GM23248 (cell line): ENCODE measurements around the gene ADAMTS7. TPM values are rescaled to one million over a fixed set of nuclear protein-coding genes. Genes with fewer than 3 reads are reported as not detected.
"Not testable (repeated sequence)": the region's sequence is repeated elsewhere in the genome, so short reads cannot be mapped to it uniquely, and the experiment has no call there.

Source experiments
- DNase-seq: peaks from one replicate; pipeline ENCODE4 v3.0.0-alpha.2; 2015
- H2AFZ ChIP-seq: fragments of 200-600 bp; sonication (generic); 2 replicates; pipeline ENCODE4 v1.6.1; 2016; ENCODE audit warnings: antibody characterized with exemption
- H3F3A ChIP-seq: fragments of 200-600 bp; sonication (generic); 2 replicates; pipeline ENCODE4 v1.6.1; 2016; ENCODE audit warnings: mild to moderate bottlenecking, antibody characterized with exemption, mixed run types; ENCODE audit not compliant: insufficient read depth
- H3K27ac ChIP-seq: fragments of 200-600 bp; sonication (generic); 2 replicates; pipeline ENCODE4 v1.5.1; 2016; ENCODE audit warnings: mild to moderate bottlenecking
- H3K27me3 ChIP-seq: fragments of 200-600 bp; sonication (generic); replicated peaks from 2 replicates; pipeline ENCODE4 v1.6.1; 2016; ENCODE audit warnings: mild to moderate bottlenecking; ENCODE audit not compliant: insufficient read depth
- H3K36me3 ChIP-seq: fragments of 200-600 bp; sonication (generic); 2 replicates; pipeline ENCODE4 v1.6.1; 2016; ENCODE audit warnings: low read depth, mild to moderate bottlenecking
- H3K4me1 ChIP-seq: fragments of 200-600 bp; sonication (generic); 2 replicates; pipeline ENCODE4 v1.6.1; 2016; ENCODE audit warnings: mild to moderate bottlenecking; ENCODE audit not compliant: insufficient read depth
- H3K4me2 ChIP-seq: fragments of 200-600 bp; sonication (generic); one replicate; pipeline ENCODE4 v1.6.1; 2016; ENCODE audit warnings: mild to moderate bottlenecking; ENCODE audit not compliant: unreplicated experiment
- H3K4me3 ChIP-seq: fragments of 200-600 bp; sonication (generic); 2 replicates; pipeline ENCODE4 v1.5.1; 2016; ENCODE audit warnings: mild to moderate bottlenecking
- H3K79me2 ChIP-seq: fragments of 200-600 bp; sonication (generic); 2 replicates; pipeline ENCODE4 v1.6.1; 2016; ENCODE audit warnings: mild to moderate bottlenecking; ENCODE audit not compliant: insufficient read depth
- H3K9ac ChIP-seq: fragments of 200-600 bp; sonication (generic); 2 replicates; pipeline ENCODE4 v1.6.1; 2016; ENCODE audit warnings: mild to moderate bottlenecking
- H3K9me2 ChIP-seq: fragments of 200-600 bp; sonication (generic); 2 replicates; pipeline ENCODE4 v1.6.1; 2016; ENCODE audit warnings: mixed run types, mild to moderate bottlenecking, moderate library complexity; ENCODE audit not compliant: insufficient read depth
- H3K9me3 ChIP-seq: fragments of 200-600 bp; sonication (generic); one replicate; pipeline ENCODE4 v1.6.1; 2017; ENCODE audit warnings: low read depth
- H4K20me1 ChIP-seq: fragments of 200-600 bp; sonication (generic); 2 replicates; pipeline ENCODE4 v1.6.0; 2016; ENCODE audit not compliant: insufficient read depth
- EZH2 ChIP-seq: fragments of 200-600 bp; sonication (generic); IDR thresholded peaks from 2 replicates; pipeline ENCODE4 v1.6.1; 2018; ENCODE audit warnings: antibody characterized with exemption, mild to moderate bottlenecking; ENCODE audit not compliant: insufficient read depth, poor library complexity, severe bottlenecking
- EZH2phosphoT487 ChIP-seq: fragments of 200-600 bp; sonication (generic); IDR thresholded peaks from 2 replicates; pipeline ENCODE4 v1.6.1; 2018; ENCODE audit warnings: antibody characterized with exemption, moderate library complexity, mild to moderate bottlenecking, low read depth; ENCODE audit not compliant: insufficient read depth
- WGBS, 2 experiments: methylation state at CpG; one replicate each; pipeline ENCODE4 v1.1.6; 2015 to 2017; ENCODE audit warnings: low lambda C conversion rate in 2 of 2, low coverage in 1 of 2; ENCODE audit errors: missing lambda C conversion rate in 2 of 2; 5-methylcytosine and 5-hydroxymethylcytosine counted together
- in situ Hi-C: fragments of 300-500 bp; cut with MboI; formaldehyde crosslinking; loops from 2 replicates; pipeline ENCODE4 v1.15.0; 2020
- polyA plus RNA-seq: library from polyadenylated mRNA; unstranded; fragments of >200 nt; fragmentation: Nextera tagmentation; extraction: Ambion mirVana; gene quantifications from 2 replicates; pipeline ENCODE4 v1.2.1, GENCODE V29; 2016
- total RNA-seq: library from RNA; depleted of rRNA; stranded (reverse); fragments of >200 nt; shearing (Covaris generic); gene quantifications from 2 replicates; pipeline ENCODE4 v1.2.3, GENCODE V29; 2014

Gene ADAMTS7
- total and polyA plus RNA-seq, 2 experiments from 2014 or later, result 0.89 to 2.4 TPM

DNA sequence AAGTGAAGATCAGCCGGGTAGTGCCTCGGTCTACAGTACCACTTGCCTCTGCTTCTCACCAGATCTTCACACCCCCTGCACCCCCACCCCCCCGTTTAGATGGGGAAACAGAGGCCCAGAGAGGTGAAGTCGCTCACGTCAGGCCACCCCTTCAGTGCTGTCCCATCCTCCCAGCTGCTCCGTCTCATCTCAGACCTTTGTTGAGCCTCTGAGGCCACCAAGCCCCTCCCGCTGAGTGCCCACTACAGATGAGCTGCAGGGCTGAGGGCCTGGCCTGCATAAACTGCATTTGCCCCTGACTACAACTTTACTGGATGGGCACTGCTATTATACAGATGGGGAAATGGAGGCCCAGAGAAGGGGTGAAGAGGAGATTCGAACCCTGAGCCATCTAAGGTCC lies 35.8 kb downstream of the ADAMTS7 start:
- H3K9ac ChIP-seq, result no peak overlapping the region
- no peak overlapping the region for H3K4me2 ChIP-seq
- no peak overlapping the region for H2AFZ ChIP-seq
- in situ Hi-C loops, result no loop called here
- no peak for DNase-seq
- H4K20me1 ChIP-seq, result no peaks in the 10 kb centered on the region
- no peaks in the 10 kb centered on the region for H3K9me2 ChIP-seq
- H3K27ac ChIP-seq, result no peak overlapping the region
- no peaks in the 10 kb centered on the region for H3K36me3 ChIP-seq
- no peak overlapping the region for H3K4me3 ChIP-seq
- 73 to 76% methylated on average over 2 to 7 of the region's 8 CpGs for WGBS, 2 experiments
- no peaks in the 10 kb centered on the region for H3K9me3 ChIP-seq
- H3K79me2 ChIP-seq, result no peaks in the 10 kb centered on the region
- H3F3A ChIP-seq, result no peaks in the 10 kb centered on the region
- H3K27me3 ChIP-seq, result no peaks in the 10 kb centered on the region
- no peak for TF ChIP-seq EZH2phosphoT487
- TF ChIP-seq EZH2, result no peak
- H3K4me1 ChIP-seq, result no peaks in the 10 kb centered on the region

DNA sequence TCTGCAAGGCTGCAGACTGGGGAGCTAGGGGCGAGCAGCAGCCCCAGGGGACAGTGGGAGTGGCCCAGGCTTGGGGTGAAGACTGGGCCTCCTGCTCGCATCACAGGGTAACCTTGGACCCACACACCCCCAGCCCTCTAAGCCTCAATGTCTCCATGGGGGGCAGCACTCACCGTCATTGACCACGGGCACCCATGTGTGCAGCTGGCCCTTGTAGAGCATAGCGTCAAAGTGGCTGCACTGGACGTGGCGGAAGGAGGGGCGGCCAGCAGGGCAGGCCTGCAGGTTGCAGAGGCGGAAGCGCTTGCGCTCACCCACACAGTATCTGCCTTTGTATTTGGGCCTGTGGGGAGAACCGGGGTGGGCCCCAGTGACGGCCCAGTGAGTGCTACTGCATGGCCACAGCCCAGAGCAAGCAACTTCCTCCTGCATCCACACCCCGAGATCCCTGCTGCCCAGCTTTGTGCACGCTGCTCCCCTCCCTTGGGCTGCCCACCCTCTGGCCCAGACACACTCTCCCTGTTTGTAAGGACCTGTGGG lies 36.7 kb downstream of the ADAMTS7 start:
- H3K27me3 ChIP-seq, H3F3A ChIP-seq, H4K20me1 ChIP-seq, in situ Hi-C loops, H3K4me1 ChIP-seq, H2AFZ ChIP-seq, DNase-seq, H3K79me2 ChIP-seq, H3K9me3 ChIP-seq, H3K9ac ChIP-seq, H3K27ac ChIP-seq, H3K4me2 ChIP-seq, H3K36me3 ChIP-seq, H3K4me3 ChIP-seq, H3K9me2 ChIP-seq: not testable (repeated sequence)
- WGBS, 2 experiments, result 85 to 86% methylated on average over 15 of the region's 15 CpGs

DNA sequence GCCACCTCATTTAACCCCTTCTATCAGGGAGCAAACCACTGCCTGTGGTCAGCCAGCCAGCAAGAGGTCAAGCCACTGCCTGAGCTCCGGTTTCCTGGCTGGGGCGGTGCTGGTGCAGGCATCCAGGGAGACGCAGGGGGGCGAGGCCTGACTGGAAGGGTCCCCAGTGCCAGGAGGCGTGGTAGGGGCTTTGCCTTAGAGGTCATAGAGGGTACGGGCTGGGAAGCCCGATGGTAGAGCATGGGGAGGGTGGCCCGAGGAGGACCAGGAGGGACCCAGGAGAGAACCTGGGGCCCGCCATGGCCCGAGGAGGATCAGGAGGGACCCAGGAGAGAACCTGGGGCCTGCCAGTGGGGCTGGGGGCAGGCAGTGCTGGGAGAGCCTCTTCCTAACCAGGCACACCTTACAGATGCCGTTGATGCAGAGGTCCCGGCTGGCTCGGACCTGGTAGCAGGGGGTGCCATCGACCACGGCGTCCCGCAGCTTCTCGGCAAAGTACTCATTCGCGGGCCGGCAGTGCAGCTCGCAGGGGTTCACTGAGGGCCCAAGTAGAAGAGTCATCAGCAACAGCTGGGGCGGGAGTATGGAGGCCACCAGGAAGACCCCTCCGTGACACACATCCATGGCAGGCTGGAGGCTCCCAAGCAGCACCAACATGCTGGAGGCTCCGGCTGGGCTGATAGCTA lies 37.4 kb downstream of the ADAMTS7 start:
- H3K79me2 ChIP-seq, H3K27me3 ChIP-seq, H4K20me1 ChIP-seq, H3K9ac ChIP-seq, H3K9me3 ChIP-seq, H3F3A ChIP-seq, H3K36me3 ChIP-seq, H2AFZ ChIP-seq, H3K27ac ChIP-seq, H3K9me2 ChIP-seq, DNase-seq, H3K4me2 ChIP-seq, H3K4me1 ChIP-seq, in situ Hi-C loops, H3K4me3 ChIP-seq: not testable (repeated sequence)
- WGBS, 2 experiments, result 93% methylated on average over 16 to 25 of the region's 25 CpGs

DNA sequence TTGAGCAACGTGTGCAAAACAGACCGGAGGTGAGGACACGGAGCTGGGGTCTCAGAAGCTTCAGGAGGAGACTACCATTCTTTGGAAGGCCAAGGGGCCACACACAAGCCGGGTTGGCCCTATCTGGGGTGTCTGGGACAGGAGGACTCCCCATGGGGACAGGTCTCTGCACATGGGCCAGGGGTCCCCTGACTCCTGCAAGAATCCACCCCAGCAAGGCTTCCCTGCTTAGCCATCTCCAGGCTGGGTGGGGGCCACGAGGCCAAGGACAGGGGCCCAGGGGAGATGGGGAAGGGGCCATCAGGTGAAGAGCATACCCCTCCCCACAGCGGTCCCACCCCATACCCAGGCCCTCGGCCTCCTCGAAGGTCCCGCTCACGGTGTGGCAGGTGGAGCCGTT lies 38.5 kb downstream of the ADAMTS7 start:
- Histone ChIP-seq H3K27ac (no peak overlapping the region), H3K79me2 (no peaks in the 10 kb centered on the region), H4K20me1 (no peaks in the 10 kb centered on the region), H2AFZ (no peak overlapping the region), H3K9me3 (no peaks in the 10 kb centered on the region), H3K4me2 (no peak overlapping the region), H3K9ac (no peak overlapping the region), H3K27me3 (no peaks in the 10 kb centered on the region), H3K9me2 (no peaks in the 10 kb centered on the region), H3K4me3 (no peak overlapping the region), H3K36me3 (no peaks in the 10 kb centered on the region), H3F3A (no peaks in the 10 kb centered on the region), H3K4me1 (no peaks in the 10 kb centered on the region)
- TF ChIP-seq EZH2phosphoT487, result no peak
- no peak for TF ChIP-seq EZH2
- in situ Hi-C loops, result no loop called here
- no peak for DNase-seq
- WGBS, 2 experiments, result 80 to 85% methylated on average over 4 to 11 of the region's 11 CpGs

DNA sequence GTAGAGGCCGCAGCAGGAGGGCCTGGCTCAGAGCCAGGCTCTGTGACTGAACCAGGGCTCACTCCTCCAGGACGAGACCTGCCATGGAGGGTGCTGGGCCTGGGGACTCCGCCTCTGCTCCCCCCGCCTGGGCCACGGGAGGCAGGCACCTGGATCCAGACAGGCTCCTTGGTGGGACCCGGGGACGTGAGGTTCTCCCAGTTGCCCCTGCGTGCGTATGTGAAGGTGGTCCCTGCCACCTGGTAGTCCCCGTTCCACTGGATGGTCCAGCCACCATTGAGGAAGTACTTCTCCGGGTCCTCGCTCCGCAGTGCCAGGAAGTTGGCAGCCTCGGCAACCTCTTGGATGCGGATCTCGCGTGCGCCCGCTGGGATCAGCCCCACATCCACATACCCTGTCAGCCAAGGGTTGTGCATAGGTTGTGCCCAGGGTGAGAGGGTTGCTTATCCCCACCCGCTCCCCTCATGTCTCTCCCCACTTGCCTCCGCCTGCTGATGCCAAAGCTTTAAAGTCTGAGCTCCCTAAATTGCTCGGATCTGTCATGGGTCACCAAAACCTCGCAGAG lies 39.7 kb downstream of the ADAMTS7 start:
- H3K27me3 ChIP-seq, H3K36me3 ChIP-seq, in situ Hi-C loops, H3K4me2 ChIP-seq, H3K9me3 ChIP-seq, H3K4me3 ChIP-seq, H3F3A ChIP-seq, H3K79me2 ChIP-seq, H3K4me1 ChIP-seq, H3K9ac ChIP-seq, H2AFZ ChIP-seq, H3K9me2 ChIP-seq, H4K20me1 ChIP-seq, H3K27ac ChIP-seq, DNase-seq: not testable (repeated sequence)
- WGBS, 2 experiments, result 87 to 91% methylated on average over 11 to 15 of the region's 23 CpGs

DNA sequence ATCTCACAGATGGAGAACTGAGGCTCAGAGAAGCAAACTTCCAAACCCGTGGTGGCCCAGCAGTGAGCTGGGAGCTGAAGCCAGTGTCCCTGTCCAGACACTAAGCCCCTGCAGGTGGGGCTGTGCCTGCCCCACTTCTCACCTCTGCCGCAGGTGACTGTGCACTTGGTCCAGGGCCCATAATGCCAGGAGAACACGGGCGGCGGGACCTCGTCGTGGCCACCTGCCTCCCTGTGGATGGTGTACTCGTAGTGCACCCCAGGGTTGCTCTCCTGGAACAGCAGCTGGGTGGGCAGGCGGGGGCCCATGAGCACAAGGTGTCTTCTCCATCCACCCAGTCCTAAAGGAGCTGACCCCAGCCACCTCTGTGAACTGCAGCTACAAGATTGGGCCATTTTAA lies 40.2 kb downstream of the ADAMTS7 start:
- in situ Hi-C loops, H3K9me3 ChIP-seq, H3K4me3 ChIP-seq, H3K36me3 ChIP-seq, H3K27me3 ChIP-seq, H3K9ac ChIP-seq, H4K20me1 ChIP-seq, H3K4me2 ChIP-seq, H2AFZ ChIP-seq, H3K79me2 ChIP-seq, H3K4me1 ChIP-seq, H3K27ac ChIP-seq, H3K9me2 ChIP-seq, H3F3A ChIP-seq, DNase-seq: not testable (repeated sequence)
- 79 to 81% methylated on average over 8 to 9 of the region's 9 CpGs for WGBS, 2 experiments

DNA sequence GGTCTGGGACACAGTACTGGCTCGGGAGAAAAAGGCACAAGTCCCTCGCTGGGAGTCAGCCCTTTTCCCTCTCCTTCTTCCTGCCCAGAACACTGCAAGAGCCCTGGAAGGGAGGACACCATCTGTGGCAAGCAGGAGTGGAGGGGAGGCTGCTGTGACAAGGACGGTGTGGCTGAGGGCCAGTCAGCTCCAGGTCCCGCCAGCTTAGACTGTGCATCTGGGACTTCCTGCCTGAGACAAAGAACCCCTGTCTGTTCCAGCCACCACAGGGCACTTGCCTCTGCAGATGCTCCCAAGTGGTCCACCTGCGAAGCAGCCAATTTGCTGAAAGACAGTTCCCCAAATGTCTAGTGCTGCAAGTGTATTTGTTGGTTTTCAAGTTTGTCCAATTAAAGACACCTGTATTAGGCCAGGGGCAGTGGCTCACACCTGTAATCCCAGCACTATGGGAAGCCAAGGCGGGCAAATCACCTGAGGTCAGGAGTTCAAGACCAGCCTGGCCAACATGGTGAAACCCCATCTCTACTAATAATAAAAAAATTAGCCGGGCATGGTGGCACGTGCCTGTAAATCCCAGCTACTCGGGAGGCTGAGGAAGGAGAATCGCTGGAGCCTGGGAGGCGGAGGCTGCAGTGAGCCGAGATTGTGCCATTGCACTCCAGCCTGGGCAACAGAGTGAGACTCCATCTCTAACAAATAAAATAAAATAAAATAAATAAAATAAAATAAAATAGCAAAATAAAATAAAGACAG lies 41.6 kb downstream of the ADAMTS7 start:
- H3F3A ChIP-seq, H3K9me2 ChIP-seq, H4K20me1 ChIP-seq, H3K9ac ChIP-seq, H3K4me3 ChIP-seq, in situ Hi-C loops, H3K9me3 ChIP-seq, H3K4me1 ChIP-seq, H3K36me3 ChIP-seq, DNase-seq, H2AFZ ChIP-seq, H3K4me2 ChIP-seq, H3K27ac ChIP-seq, H3K79me2 ChIP-seq, H3K27me3 ChIP-seq: not testable (repeated sequence)
- WGBS, 2 experiments, result 61 to 69% methylated on average over 12 of the region's 12 CpGs
